HCT116 (cell line): Measurements from ENCODE around the gene RUNX2. TPM values are rescaled to one million over a fixed set of nuclear protein-coding genes. Genes with fewer than 3 reads are reported as not detected.

Experiments
- ATAC-seq: fragments of 200-7000 bp; cut with Tn5 transposase; 2 replicates; pipeline ENCODE4 v1.9.1; 2020; ENCODE audit warnings: mild to moderate bottlenecking, moderate library complexity
- BruUV-seq: library from RNA; stranded (reverse); fragments of 400-500 nt; replicated peaks from 2 replicates; lab custom pipeline; 2021; lab: Mats Ljungman, UMichigan
- CTCF ChIA-PET: fragments of 300-600 bp; sonication (Branson Sonifier 250); formaldehyde crosslinking; loops from one replicate; lab custom pipeline; 2021; ENCODE audit warnings: antibody characterized with exemption; lab: Charles Lee
- POLR2A ChIA-PET: fragments of 300-600, 350-600 bp; sonication (Branson Sonifier 250); formaldehyde crosslinking; loops from one replicate; lab custom pipeline; 2021; ENCODE audit warnings: antibody characterized with exemption; lab: Charles Lee
- RAD21 ChIA-PET, 2 experiments: fragments of 300-600 bp; sonication (Branson Sonifier 250); formaldehyde crosslinking; loops; one replicate each; lab custom pipeline; 2023; ENCODE audit warnings: low total read pairs in 2 of 2; ENCODE audit not compliant: uncharacterized antibody in 2 of 2, unreplicated experiment in 2 of 2, low non-redundant PET in 1 of 2; lab: Charles Lee
- DNase-seq: peaks from one replicate; pipeline ENCODE4 v3.0.0-alpha.2; 2010; ENCODE audit warnings: low read depth, low spot score
- H2AFZ ChIP-seq: fragments of 200-600 bp; shearing (Covaris generic), sonication (generic); 2 replicates; pipeline ENCODE4 v1.6.1; 2017; ENCODE audit warnings: low read depth, mixed run types, mixed read lengths, antibody characterized with exemption, low read length; ENCODE audit not compliant: poor library complexity, severe bottlenecking
- H3K27ac ChIP-seq: 2 replicates; pipeline ENCODE4 v1.5.1; 2012; ENCODE audit warnings: low read depth, low read length
- H3K27me3 ChIP-seq: fragments of 200-600 bp; sonication (generic); 2 replicates; pipeline ENCODE4 v1.6.1; 2016; ENCODE audit warnings: mixed run types, low read length, mixed read lengths; ENCODE audit not compliant: insufficient read depth
- H3K36me3 ChIP-seq, 2 experiments: fragments of 200-500 bp in 1 of 2; fragments of 200-600 bp in 1 of 2; sonication (Bioruptor generic) in 1 of 2; sonication (generic) in 1 of 2; 2 replicates each; pipeline versions ENCODE4 v1.5.1 to v1.6.1; 2014 to 2016; ENCODE audit warnings: low read length in 2 of 2, inconsistent platforms in 1 of 2, mixed read lengths in 1 of 2, mixed run types in 1 of 2; ENCODE audit not compliant: insufficient read depth in 2 of 2, control insufficient read depth in 1 of 2
- H3K4me1 ChIP-seq, 2 experiments: fragments of 200-600 bp in 1 of 2; sonication (generic) in 1 of 2; 2 replicates each; pipeline versions ENCODE4 v1.5.1 to v1.6.1; 2012 to 2017; ENCODE audit warnings: low read length in 2 of 2, inconsistent platforms in 1 of 2, mild to moderate bottlenecking in 1 of 2, mixed read lengths in 1 of 2, mixed run types in 1 of 2, moderate library complexity in 1 of 2; ENCODE audit not compliant: insufficient read depth in 2 of 2, control insufficient read depth in 1 of 2
- H3K4me2 ChIP-seq: fragments of 200-600 bp; sonication (generic); 2 replicates; pipeline ENCODE4 v1.6.1; 2017; ENCODE audit warnings: mixed run types, low read length, mixed read lengths
- H3K4me3 ChIP-seq, 2 experiments: fragments of 200-600 bp in 1 of 2; sonication (generic) in 1 of 2; replicated peaks in 1 of 2; 2 replicates each; pipeline ENCODE4 v1.5.1; 2011 to 2016; ENCODE audit warnings: low read length in 2 of 2, control low read depth in 1 of 2, low read depth in 1 of 2, mild to moderate bottlenecking in 1 of 2, mixed read lengths in 1 of 2, mixed run types in 1 of 2
- H3K79me2 ChIP-seq: fragments of 200-600 bp; sonication (generic); 2 replicates; pipeline ENCODE4 v1.6.1; 2017; ENCODE audit warnings: mild to moderate bottlenecking, mixed run types, low read length, moderate library complexity, mixed read lengths; ENCODE audit not compliant: insufficient read depth
- H3K9ac ChIP-seq: fragments of 200-600 bp; sonication (generic); 2 replicates; pipeline ENCODE4 v1.6.1; 2016; ENCODE audit warnings: low read length, mixed read lengths
- H3K9me2 ChIP-seq: fragments of 200-600 bp; sonication (generic), shearing (Covaris generic); 2 replicates; pipeline ENCODE4 v1.6.1; 2017; ENCODE audit warnings: mixed run types, mild to moderate bottlenecking, moderate library complexity; ENCODE audit not compliant: insufficient read depth
- H3K9me3 ChIP-seq, 2 experiments: fragments of 200-500 bp in 1 of 2; fragments of 200-600 bp in 1 of 2; sonication (Bioruptor generic) in 1 of 2; sonication (generic) in 1 of 2; 2 replicates each; pipeline ENCODE4 v1.6.1; 2014 to 2017; ENCODE audit warnings: low read length in 2 of 2, mixed read lengths in 2 of 2, inconsistent platforms in 1 of 2, low read depth in 1 of 2, mild to moderate bottlenecking in 1 of 2, mixed run types in 1 of 2, moderate library complexity in 1 of 2; ENCODE audit not compliant: control insufficient read depth in 1 of 2, insufficient read depth in 1 of 2
- H4K20me1 ChIP-seq: fragments of 200-600 bp; sonication (generic), shearing (Covaris generic); 2 replicates; pipeline ENCODE4 v1.6.1; 2017; ENCODE audit warnings: mixed run types, mild to moderate bottlenecking, moderate library complexity; ENCODE audit not compliant: insufficient read depth
- CBX3 ChIP-seq: IDR thresholded peaks from 2 replicates; pipeline ENCODE4 v1.6.1; 2012; ENCODE audit warnings: low read depth
- CEBPB ChIP-seq: IDR thresholded peaks from 2 replicates; pipeline ENCODE4 v1.6.1; 2012; ENCODE audit warnings: low read depth
- EZH2 ChIP-seq: fragments of 200-600 bp; sonication (generic); IDR thresholded peaks from 2 replicates; pipeline ENCODE4 v1.6.1; 2017; ENCODE audit warnings: antibody characterized with exemption, mixed run types
- EZH2phosphoT487 ChIP-seq: fragments of 200-600 bp; IDR thresholded peaks from 2 replicates; pipeline ENCODE4 v1.6.1; 2018; ENCODE audit warnings: antibody characterized with exemption, borderline replicate concordance
- FOSL1 ChIP-seq: IDR thresholded peaks from 2 replicates; pipeline ENCODE4 v1.6.1; 2012; ENCODE audit warnings: low read depth
- MAX ChIP-seq: IDR thresholded peaks from 2 replicates; pipeline ENCODE4 v1.6.1; 2012
- POLR2AphosphoS5 ChIP-seq: IDR thresholded peaks from 2 replicates; pipeline ENCODE4 v1.6.1; 2011; ENCODE audit warnings: mild to moderate bottlenecking, low read depth, low read length, moderate library complexity
- RAD21 ChIP-seq: IDR thresholded peaks from 2 replicates; pipeline ENCODE4 v1.6.1; 2012; ENCODE audit warnings: low read depth, mild to moderate bottlenecking
- SIN3A ChIP-seq: IDR thresholded peaks from 2 replicates; pipeline ENCODE4 v1.6.1; 2012; ENCODE audit warnings: low read depth
- SP1 ChIP-seq: IDR thresholded peaks from 2 replicates; pipeline ENCODE4 v1.6.1; 2012; ENCODE audit warnings: low read depth
- SRF ChIP-seq: IDR thresholded peaks from 2 replicates; pipeline ENCODE4 v1.6.1; 2012; ENCODE audit warnings: low read depth
- TCF7L2 ChIP-seq: IDR thresholded peaks from 2 replicates; pipeline ENCODE4 v1.7.0; 2011; ENCODE audit warnings: borderline replicate concordance, inconsistent platforms; ENCODE audit not compliant: insufficient read depth, insufficient read length; ENCODE audit errors: extremely low read depth
- YY1 ChIP-seq: IDR thresholded peaks from 2 replicates; pipeline ENCODE4 v1.6.1; 2011; ENCODE audit warnings: low read length, low read depth, moderate library complexity, mild to moderate bottlenecking; ENCODE audit not compliant: insufficient replicate concordance; ENCODE audit errors: extremely low read depth
- ZFX ChIP-seq: fragments of 450-650 bp; IDR thresholded peaks from 2 replicates; pipeline ENCODE4 v1.6.1; 2017
- ZNF274 ChIP-seq: fragments of 200-500 bp; sonication (Bioruptor generic); IDR thresholded peaks from 2 replicates; pipeline ENCODE4 v1.6.1; 2014; ENCODE audit warnings: mild to moderate bottlenecking, low read depth, low read length, inconsistent platforms
- intact Hi-C: fragments of 100-400 bp; cut with micrococcal nuclease; formaldehyde crosslinking; loops from 2 replicates; pipeline ENCODE4 v1.10.0; 2022
- total RNA-seq: library from RNA; stranded (reverse); gene quantifications from one replicate; pipeline ENCODE4 v1.2.1, GENCODE V29; 2021; ENCODE audit not compliant: unreplicated experiment

The RUNX2 gene
- total RNA-seq, 1 experiment from 2014 or later: 1.1 TPM

DNA sequence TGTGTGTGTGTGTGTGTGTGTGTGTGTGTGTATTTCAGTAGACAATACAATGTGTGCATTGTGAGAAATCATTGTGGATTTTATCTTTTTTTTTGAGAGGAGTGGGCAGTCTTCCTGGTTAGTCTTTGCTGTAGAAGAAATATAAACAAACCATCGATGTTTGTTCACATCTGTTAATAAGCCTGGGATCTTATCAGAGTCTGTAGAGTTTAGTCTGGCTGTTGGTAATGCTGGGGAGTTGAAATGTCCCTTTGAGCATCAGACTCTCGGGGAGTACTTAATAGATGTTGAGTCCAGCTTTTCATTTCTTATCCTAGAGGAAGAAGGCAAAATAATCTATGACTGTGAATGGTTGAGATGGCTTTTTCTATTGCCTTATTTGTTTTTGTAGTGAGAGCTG lies 146.2 kb downstream of the RUNX2 start:
- Histone ChIP-seq H3K4me2 (no peak overlapping the region), H3K9ac (no peak overlapping the region), H3K4me3 (no peak overlapping the region), H3K36me3 (no peaks in the 10 kb centered on the region), H2AFZ (no peak overlapping the region), H3K27ac (no peak overlapping the region), H3K9me3 (no peaks in the 10 kb centered on the region), H4K20me1 (no peaks in the 10 kb centered on the region), H3K79me2 (no peaks in the 10 kb centered on the region), H3K27me3 (no peaks in the 10 kb centered on the region), H3K9me2 (no peaks in the 10 kb centered on the region), H3K4me1 (peaks cover 0 to 4% of the 10 kb centered on the region in 2 experiments; a peak in 1 of 4 replicates)
- ChIA-PET CTCF (interaction anchor here (1.6 kb wide), 1 partner anchor 27 kb away, joined by 4 read pairs; no protein-coding TSS in a partner anchor), RAD21 (no interaction called here), POLR2A (no interaction called here)
- no peak for TF ChIP-seq YY1
- TF ChIP-seq FOSL1: no peak
- no peak for TF ChIP-seq CEBPB
- no peak for TF ChIP-seq CBX3
- no peak for TF ChIP-seq POLR2AphosphoS5
- no peak for TF ChIP-seq MAX
- no peak for TF ChIP-seq EZH2
- TF ChIP-seq ZFX: no peak
- TF ChIP-seq TCF7L2: no peak
- no peak for TF ChIP-seq SIN3A
- no peak for TF ChIP-seq ZNF274
- no peak for TF ChIP-seq EZH2phosphoT487
- TF ChIP-seq SP1: no peak
- TF ChIP-seq RAD21: no peak
- TF ChIP-seq SRF: no peak
- ATAC-seq (no peak), DNase-seq (no peak)
- no TSS peak for BruUV-seq
- intact Hi-C loops: no loop called here
